KMS-11 (cell line): Measurements from ENCODE around the gene CTIF.

ENCODE experiments used
- H2AFZ ChIP-seq: fragments of 200-600 bp; sonication (generic); 2 replicates; pipeline ENCODE4 v1.6.1; 2016; ENCODE audit warnings: antibody characterized with exemption, mixed run types, low read depth
- H3K27ac ChIP-seq: fragments of 200-600 bp; sonication (generic); 2 replicates; pipeline ENCODE4 v1.6.1; 2016; ENCODE audit warnings: mild to moderate bottlenecking, mixed run types
- H3K27me3 ChIP-seq: fragments of 200-600 bp; sonication (generic); 2 replicates; pipeline ENCODE4 v1.6.1; 2017; ENCODE audit warnings: mild to moderate bottlenecking, low read depth, mixed run types, moderate library complexity; ENCODE audit not compliant: insufficient read depth
- H3K36me3 ChIP-seq: fragments of 200-600 bp; sonication (generic); 2 replicates; pipeline ENCODE4 v1.6.1; 2017; ENCODE audit warnings: mild to moderate bottlenecking, mixed run types; ENCODE audit not compliant: insufficient read depth
- H3K4me1 ChIP-seq: fragments of 200-600 bp; sonication (generic); 2 replicates; pipeline ENCODE4 v1.6.1; 2016; ENCODE audit warnings: mild to moderate bottlenecking, low read depth, mixed run types; ENCODE audit not compliant: poor library complexity, severe bottlenecking
- H3K4me2 ChIP-seq: fragments of 200-600 bp; sonication (generic); 2 replicates; pipeline ENCODE4 v1.7.0; 2016; ENCODE audit warnings: mild to moderate bottlenecking, mixed run types
- H3K4me3 ChIP-seq: fragments of 200-600 bp; sonication (generic); IDR thresholded peaks from 2 replicates; pipeline ENCODE4 v1.6.1; 2017; ENCODE audit warnings: low read depth, low read length, mixed read lengths; ENCODE audit not compliant: insufficient read depth
- H3K79me2 ChIP-seq: fragments of 200-600 bp; sonication (generic); 2 replicates; pipeline ENCODE4 v1.6.1; 2016; ENCODE audit warnings: low read depth, mixed run types; ENCODE audit not compliant: insufficient read depth
- H3K9ac ChIP-seq: fragments of 200-600 bp; sonication (generic); 2 replicates; pipeline ENCODE4 v1.6.1; 2016; ENCODE audit warnings: mild to moderate bottlenecking, mixed run types
- H4K20me1 ChIP-seq: fragments of 200-600 bp; sonication (generic); 2 replicates; pipeline ENCODE4 v1.6.1; 2016; ENCODE audit warnings: mild to moderate bottlenecking, mixed run types; ENCODE audit not compliant: insufficient read depth
- CTCF ChIP-seq: fragments of 200-600 bp; sonication (generic); conservative IDR thresholded peaks from 2 replicates; pipeline ENCODE4 v1.6.1; 2017; ENCODE audit warnings: low read depth, mild to moderate bottlenecking, antibody characterized with exemption, low read length, moderate library complexity, mixed read lengths

CTIF gene

DNA sequence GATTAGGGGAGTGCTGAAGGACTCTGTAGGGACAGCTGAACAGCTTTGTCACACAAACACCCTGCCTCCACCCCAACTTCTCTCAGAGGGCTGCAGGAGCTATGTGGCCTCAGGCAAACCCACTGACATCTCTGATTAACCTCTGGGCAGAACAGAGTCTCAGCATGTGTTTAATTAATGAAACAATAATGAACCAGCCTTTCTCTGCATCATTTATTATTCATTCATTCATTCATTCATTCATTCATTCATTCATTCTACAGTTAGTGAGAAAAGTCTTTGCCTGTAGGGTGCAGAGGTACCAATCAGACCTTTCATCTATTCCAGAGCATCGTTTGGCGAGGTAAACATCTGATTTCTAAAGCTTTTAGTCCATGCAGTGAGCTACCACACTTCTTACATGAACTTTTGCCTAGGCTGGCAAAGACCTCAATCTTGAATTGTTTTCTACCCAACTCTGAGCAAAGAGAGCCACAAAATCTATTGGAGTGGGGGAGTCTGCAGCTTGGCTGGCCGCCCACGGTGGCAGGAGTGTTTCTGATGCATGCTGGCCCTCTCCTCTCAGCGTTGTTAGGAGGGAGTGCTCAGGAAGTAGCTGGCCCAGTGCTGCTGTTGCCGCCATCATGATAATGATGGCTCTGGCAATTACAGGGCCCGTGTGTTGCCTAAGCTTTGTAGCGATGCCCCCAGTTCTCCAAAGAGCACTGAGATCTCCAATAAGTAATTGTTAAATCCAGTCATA is 213.1 kb downstream of the CTIF start:
- Histone ChIP-seq H4K20me1 (no peaks in the 10 kb centered on the region), H3K36me3 (no peaks in the 10 kb centered on the region), H3K27ac (no peak overlapping the region), H2AFZ (no peak overlapping the region), H3K4me2 (no peak overlapping the region), H3K27me3 (no peaks in the 10 kb centered on the region), H3K4me3 (no peak overlapping the region), H3K4me1 (peaks cover 31% of the 10 kb centered on the region), H3K79me2 (no peaks in the 10 kb centered on the region), H3K9ac (no peak overlapping the region)
- no peak for TF ChIP-seq CTCF

- H3K27me3 ChIP-seq, result no peaks in the 10 kb centered on the region
- H2AFZ ChIP-seq, result no peak overlapping the region
- TF ChIP-seq CTCF, result no peak
- H3K79me2 ChIP-seq, result no peaks in the 10 kb centered on the region
- H4K20me1 ChIP-seq, result no peaks in the 10 kb centered on the region
- no peaks in the 10 kb centered on the region for H3K36me3 ChIP-seq
- H3K9ac ChIP-seq, result no peak overlapping the region
- H3K4me2 ChIP-seq, result no peak overlapping the region
- peaks cover 33% of the 10 kb centered on the region for H3K4me1 ChIP-seq
- no peak overlapping the region for H3K4me3 ChIP-seq
- H3K27ac ChIP-seq, result no peak overlapping the region
Measured at GRCh38 chr18:48752478-48752877, 213.6 kb downstream of the CTIF start.

GRCh38 chr18:48752928-48753327 is 214.1 kb downstream of the CTIF start:
- no peak for TF ChIP-seq CTCF

DNA sequence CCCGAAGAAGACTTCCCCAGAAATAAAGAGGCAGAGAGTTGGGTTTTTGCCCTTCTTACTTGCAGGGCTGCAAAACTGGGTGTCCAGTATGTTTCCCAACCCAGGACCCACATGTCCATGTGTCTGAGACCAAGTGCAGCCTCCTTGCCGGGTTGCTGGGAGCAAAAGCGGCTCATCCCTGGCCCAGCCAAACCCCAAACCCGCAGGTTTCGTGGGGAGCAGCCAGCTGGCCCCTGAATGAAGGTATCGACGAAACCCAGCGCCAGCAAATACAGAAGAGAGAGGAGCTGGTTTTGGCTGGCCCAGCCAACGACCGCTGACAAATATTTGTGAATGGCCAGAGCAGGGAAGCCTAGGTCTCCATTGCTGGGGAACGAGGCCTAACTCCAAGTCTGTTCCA is 214.9 kb downstream of the CTIF start:
- Histone ChIP-seq H3K4me3 (no peak overlapping the region), H3K79me2 (no peaks in the 10 kb centered on the region), H4K20me1 (no peaks in the 10 kb centered on the region), H3K27me3 (no peaks in the 10 kb centered on the region), H3K4me1 (peaks cover 33% of the 10 kb centered on the region), H2AFZ (no peak overlapping the region), H3K4me2 (peak overlapping the region; percentile 69; the same call in 1 of the 2 replicates), H3K27ac (no peak overlapping the region), H3K36me3 (no peaks in the 10 kb centered on the region), H3K9ac (no peak overlapping the region)
- no peak for TF ChIP-seq CTCF

More at GRCh38 chr18:48752928-48753327, 214.1 kb downstream of the CTIF start:
- H2AFZ ChIP-seq, result no peak overlapping the region
- H4K20me1 ChIP-seq, result no peaks in the 10 kb centered on the region
- H3K4me2 ChIP-seq, result no peak overlapping the region
- H3K36me3 ChIP-seq, result no peaks in the 10 kb centered on the region
- peaks cover 33% of the 10 kb centered on the region for H3K4me1 ChIP-seq
- no peak overlapping the region for H3K9ac ChIP-seq
- H3K4me3 ChIP-seq, result no peak overlapping the region
- H3K27ac ChIP-seq, result no peak overlapping the region
- H3K27me3 ChIP-seq, result no peaks in the 10 kb centered on the region
- no peaks in the 10 kb centered on the region for H3K79me2 ChIP-seq
